Heart left ventricle (tissue), 16 donors: Measurements from ENCODE around the gene IRX2. TPM values are rescaled to one million over a fixed set of nuclear protein-coding genes. Genes with fewer than 3 reads are reported as not detected.

Source experiments
- ATAC-seq, 4 donors: fragments of 200-7000 bp; cut with Tn5 transposase; one replicate each; pipeline ENCODE4 v1.9.1; 2020 to 2022; ENCODE audit warnings: moderate library complexity in 4 of 4, mild to moderate bottlenecking in 3 of 4, moderate number of reproducible peaks in 1 of 4
- DNase-seq, 5 donors: peaks; one replicate each; pipeline ENCODE4 v3.0.0-alpha.2; 2020
- H3K27ac ChIP-seq, 12 donors: fragments of 200-600 bp; sonication (generic) in 4 of 12; one replicate each; pipeline versions ENCODE4 v1.5.0 to v1.8.0; 2016 to 2022; ENCODE audit warnings: mild to moderate bottlenecking in 2 of 12
- H3K27me3 ChIP-seq, 9 donors: fragments of 200-600 bp; sonication (generic) in 2 of 9; one replicate each; pipeline versions ENCODE4 v1.5.1 to v1.8.0; 2016 to 2022; ENCODE audit warnings: mild to moderate bottlenecking in 3 of 9
- H3K36me3 ChIP-seq, 9 donors: fragments of 200-600 bp; sonication (generic) in 2 of 9; one replicate each; pipeline versions ENCODE4 v1.5.0 to v1.8.0; 2018 to 2022; ENCODE audit warnings: mild to moderate bottlenecking in 2 of 9
- H3K4me1 ChIP-seq, 12 donors: fragments of 200-600 bp; sonication (generic) in 4 of 12; one replicate each; pipeline versions ENCODE4 v1.5.0 to v1.8.0; 2016 to 2022; ENCODE audit warnings: mild to moderate bottlenecking in 3 of 12
- H3K4me3 ChIP-seq, 12 donors: fragments of 200-600 bp; sonication (generic) in 4 of 12; one replicate each; pipeline versions ENCODE4 v1.5.0 to v1.8.0; 2017 to 2022; ENCODE audit warnings: mild to moderate bottlenecking in 9 of 12, moderate library complexity in 4 of 12
- H3K9me3 ChIP-seq, 12 donors: fragments of 200-600 bp; sonication (generic) in 4 of 12; one replicate each; pipeline versions ENCODE4 v1.5.0 to v1.8.0; 2016 to 2022; ENCODE audit warnings: mild to moderate bottlenecking in 1 of 12
- POLR2A ChIP-seq, 2 donors: fragments of 450-650 bp; IDR thresholded peaks; one replicate each; pipeline ENCODE4 v1.6.1; 2017; ENCODE audit warnings: antibody characterized with exemption in 2 of 2, mild to moderate bottlenecking in 2 of 2, moderate library complexity in 2 of 2
- WGBS, 4 donors: extraction: QIAGEN DNeasy Blood & Tissue Kit in 2 of 4; methylation state at CpG; one replicate each; pipeline versions ENCODE4 v1.1.5 to v1.1.7; 2013 to 2018; 5-methylcytosine and 5-hydroxymethylcytosine counted together
- intact Hi-C, 10 donors: fragments of 100-400 bp; cut with DNase I; formaldehyde crosslinking; loops; one replicate each; pipeline versions ENCODE4 v1.11.1 to v1.14.2; 2022
- polyA plus RNA-seq, 2 donors: library from polyadenylated mRNA; stranded (reverse); fragments of 200-250 nt; gene quantifications; one replicate each; pipeline ENCODE4 v1.2.3, GENCODE V29; 2013
- total RNA-seq, 9 donors: library from RNA; depleted of rRNA in 2 of 9; stranded (reverse); fragments of >200 nt in 2 of 9; fragmentation: NEBNext Ultra II Directional in 3 of 9; extraction: Animal tissue kit (Norgen Biotek cat#: 25700) in 3 of 9; gene quantifications; one replicate each; pipeline versions ENCODE4 v1.1.0 to v1.2.4, GENCODE V29; 2016 to 2023
- TF ChIP-seq, protein P1 (sequence below), 12 donors: fragments of 200-600 bp; sonication (generic) in 4 of 12; IDR thresholded peaks; one replicate each; pipeline versions ENCODE4 v1.5.0 to v1.8.0; 2018 to 2022; ENCODE audit warnings: antibody characterized with exemption in 12 of 12, mild to moderate bottlenecking in 5 of 12
- donor health status: ischemic (EF 13 %, LVEDD 7.1; RV severe dilation, severe dysfunction).
- donor health status: healthy with polysubstance abuse.
- donor health status: DM: no; HTN: yes; CAD: no.
- donor health status: DM: no; HTN: no; CAD: no.
- donor health status: ischemic (EF 25% LVEDD 6.9; RV normal size, moderate dysfunction).
- donor health status: ischemic (EF 25% LVEDD 5.7; RV mildly dilated, moderate dysfunction).
- donor health status: healthy.
- donor health status: DM: yes; HTN: yes; CAD: no.
- donor health status: ischemic (EF 35%, LVEDD 5.7; RV mildly dilated, moderate dysfunction).
- donor health status: nonischemic (EF 11% LVEDD 7.7; RV severe dilation, severe dysfunction).
- donor health status: DM: yes; HTN: yes; CAD: no.
- donor health status: PGD.
- donor health status: ischemic (EF 29% LVEDD 5.4; RV normal size, mild dysfunction).
- donor health status: nonischemic (EF 23%, LVEDD 6.1; RV moderate dilation, normal function).

IRX2 gene
- total and polyA plus RNA-seq, 11 donors = 0.17 to 3.7 (median 0.86) TPM

DNA sequence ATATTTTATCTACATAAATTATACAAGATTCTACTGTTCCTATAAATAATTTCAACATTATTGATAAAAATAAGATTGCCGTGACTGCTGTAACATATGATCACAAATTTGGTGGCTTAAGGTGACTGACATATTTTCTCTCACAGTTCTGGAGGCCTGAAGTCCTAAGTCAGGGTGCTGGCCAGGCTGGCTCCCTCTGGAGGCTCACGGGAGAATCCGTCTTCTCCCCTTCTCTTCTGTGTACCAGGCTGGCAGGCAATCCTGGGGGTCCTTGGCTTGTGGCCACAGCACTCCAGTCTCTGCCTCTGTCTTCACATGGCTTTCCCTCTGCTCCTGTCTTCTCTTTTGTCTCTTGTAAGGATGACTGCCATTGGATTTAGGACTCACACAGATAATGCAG, 31.7 kb upstream of the IRX2 start:
- Histone ChIP-seq H3K27me3 (peaks cover 0 to 7% (median 0%) of the 10 kb centered on the region in 9 donors), H3K9me3 (peaks cover 0 to 13% (median 2%) of the 10 kb centered on the region in 12 donors), H3K4me1 (no peaks in the 10 kb centered on the region), H3K27ac (no peak overlapping the region), H3K4me3 (no peak overlapping the region), H3K36me3 (no peaks in the 10 kb centered on the region)
- intact Hi-C loops = no loop called here
- TF ChIP-seq POLR2A (IDR thresholded peaks at IDR 0.05) = no peak
- TF ChIP-seq, protein P1, sequence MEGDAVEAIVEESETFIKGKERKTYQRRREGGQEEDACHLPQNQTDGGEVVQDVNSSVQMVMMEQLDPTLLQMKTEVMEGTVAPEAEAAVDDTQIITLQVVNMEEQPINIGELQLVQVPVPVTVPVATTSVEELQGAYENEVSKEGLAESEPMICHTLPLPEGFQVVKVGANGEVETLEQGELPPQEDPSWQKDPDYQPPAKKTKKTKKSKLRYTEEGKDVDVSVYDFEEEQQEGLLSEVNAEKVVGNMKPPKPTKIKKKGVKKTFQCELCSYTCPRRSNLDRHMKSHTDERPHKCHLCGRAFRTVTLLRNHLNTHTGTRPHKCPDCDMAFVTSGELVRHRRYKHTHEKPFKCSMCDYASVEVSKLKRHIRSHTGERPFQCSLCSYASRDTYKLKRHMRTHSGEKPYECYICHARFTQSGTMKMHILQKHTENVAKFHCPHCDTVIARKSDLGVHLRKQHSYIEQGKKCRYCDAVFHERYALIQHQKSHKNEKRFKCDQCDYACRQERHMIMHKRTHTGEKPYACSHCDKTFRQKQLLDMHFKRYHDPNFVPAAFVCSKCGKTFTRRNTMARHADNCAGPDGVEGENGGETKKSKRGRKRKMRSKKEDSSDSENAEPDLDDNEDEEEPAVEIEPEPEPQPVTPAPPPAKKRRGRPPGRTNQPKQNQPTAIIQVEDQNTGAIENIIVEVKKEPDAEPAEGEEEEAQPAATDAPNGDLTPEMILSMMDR (IDR thresholded peaks at IDR 0.05) = no peak
- ATAC-seq (no peak), DNase-seq (no peak)
- 63 to 88% (median 79%) methylated on average over 3 of the region's 3 CpGs for WGBS, 4 donors

DNA sequence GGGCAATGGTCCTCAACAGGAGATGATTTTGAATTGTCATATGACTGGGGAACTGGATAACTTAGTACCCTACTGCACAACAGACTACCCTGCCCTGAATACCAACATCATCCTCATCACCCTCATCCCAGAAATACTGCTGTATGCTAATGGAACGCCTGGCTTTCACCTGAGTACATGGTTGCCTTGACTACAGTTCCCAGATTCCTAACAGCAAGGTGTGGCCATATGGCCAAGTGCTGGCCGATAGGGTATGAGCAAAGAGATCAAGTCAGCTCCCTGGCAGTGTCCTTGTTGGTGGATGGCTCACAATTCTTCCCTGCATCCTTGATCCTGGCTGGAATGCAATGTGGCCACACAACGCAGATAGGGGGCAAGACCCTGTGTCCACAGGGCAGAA, 31.2 kb upstream of the IRX2 start:
- H3K27ac ChIP-seq = no peak overlapping the region
- H3K36me3 ChIP-seq = no peaks in the 10 kb centered on the region
- H3K9me3 ChIP-seq = peaks cover 0 to 13% (median 2%) of the 10 kb centered on the region in 12 donors
- no peak for ATAC-seq
- WGBS, 4 donors = 81 to 87% (median 84%) methylated on average over 3 of the region's 3 CpGs
- intact Hi-C loops = no loop called here
- no peaks in the 10 kb centered on the region for H3K4me1 ChIP-seq
- H3K27me3 ChIP-seq = peaks cover 0 to 7% (median 0%) of the 10 kb centered on the region in 9 donors
- TF ChIP-seq, protein P1 (IDR thresholded peaks at IDR 0.05) = no peak
- no peak for TF ChIP-seq POLR2A (IDR thresholded peaks at IDR 0.05)
- H3K4me3 ChIP-seq = no peak overlapping the region
- DNase-seq = no peak

DNA sequence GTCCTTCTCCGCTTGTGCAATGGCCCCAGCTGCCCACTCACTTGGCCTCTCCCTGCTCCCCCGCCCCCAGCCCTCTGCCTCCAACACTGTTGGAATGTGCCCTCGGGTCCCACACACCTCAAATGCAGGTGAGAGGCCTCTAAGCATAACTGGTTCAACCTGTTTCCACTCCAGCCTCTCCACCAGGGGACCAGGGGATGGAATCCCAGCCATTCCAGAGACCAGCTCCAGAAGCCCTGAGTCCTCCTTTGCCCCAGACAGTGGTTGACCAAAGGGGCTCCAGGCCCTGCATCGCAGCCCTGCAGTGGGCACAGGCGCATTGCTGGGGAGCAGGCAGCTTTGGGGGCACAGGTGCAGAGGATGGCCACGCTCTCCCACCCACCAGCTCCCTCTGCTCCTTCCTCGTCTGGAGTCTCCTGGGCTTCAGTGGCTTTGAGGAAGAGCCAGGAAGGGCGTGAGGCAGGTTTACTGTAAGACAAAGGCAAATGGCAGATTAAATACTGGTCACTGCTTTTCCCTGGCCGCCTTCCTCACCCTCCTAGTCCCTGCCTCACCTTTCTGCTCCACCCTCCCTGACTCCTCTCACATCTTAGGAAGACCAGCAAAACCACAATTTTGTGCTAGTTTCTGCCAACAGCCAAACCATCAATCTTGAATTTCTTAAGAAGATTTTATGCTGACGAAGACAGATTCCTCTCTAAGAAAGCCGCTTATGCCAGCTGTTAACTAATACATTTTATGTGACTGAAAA, 29.1 kb upstream of the IRX2 start:
- peaks cover 0 to 8% (median under 1%) of the 10 kb centered on the region in 12 donors for H3K9me3 ChIP-seq
- no peaks in the 10 kb centered on the region for H3K36me3 ChIP-seq
- peak in 1 of 4 donors; percentile 13 for ATAC-seq
- H3K27ac ChIP-seq = no peak overlapping the region
- DNase-seq = no peak
- intact Hi-C loops = no loop called here
- WGBS, 4 donors = 62 to 70% (median 67%) methylated on average over 10 to 11 of the region's 11 CpGs
- H3K4me1 ChIP-seq = no peaks in the 10 kb centered on the region
- TF ChIP-seq, protein P1 (IDR thresholded peaks at IDR 0.05) = no peak
- no peak for TF ChIP-seq POLR2A (IDR thresholded peaks at IDR 0.05)
- no peak overlapping the region for H3K4me3 ChIP-seq
- peaks cover 0 to 10% (median 0%) of the 10 kb centered on the region in 9 donors for H3K27me3 ChIP-seq

DNA sequence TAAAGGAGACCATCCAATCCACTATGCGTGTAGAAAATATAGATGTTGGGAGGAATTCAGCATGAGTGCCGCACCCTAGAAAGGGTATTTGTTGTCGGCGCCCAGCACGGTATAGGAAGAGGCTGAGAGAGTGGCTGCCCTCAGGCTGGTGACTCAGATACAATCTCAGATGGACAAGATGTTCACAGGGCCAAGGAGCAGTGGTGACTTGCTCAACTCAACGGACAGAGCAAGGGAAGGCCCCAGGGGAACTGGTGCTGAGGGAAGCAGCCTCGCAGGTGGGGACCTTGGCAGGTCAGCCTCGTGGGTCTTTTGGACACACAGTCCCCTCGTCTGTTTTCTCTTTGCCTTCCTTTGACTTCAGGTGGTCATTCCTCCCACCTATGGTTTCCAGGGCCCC, 28.0 kb upstream of the IRX2 start:
- no peaks in the 10 kb centered on the region for H3K9me3 ChIP-seq
- TF ChIP-seq, protein P1 (IDR thresholded peaks at IDR 0.05) = no peak
- TF ChIP-seq POLR2A (IDR thresholded peaks at IDR 0.05) = no peak
- peaks cover 0 to 10% (median 0%) of the 10 kb centered on the region in 9 donors for H3K27me3 ChIP-seq
- H3K27ac ChIP-seq = no peak overlapping the region
- 66 to 84% (median 75%) methylated on average over 8 to 9 of the region's 9 CpGs for WGBS, 4 donors
- H3K36me3 ChIP-seq = no peaks in the 10 kb centered on the region
- no peaks in the 10 kb centered on the region for H3K4me1 ChIP-seq
- intact Hi-C loops = no loop called here
- DNase-seq (no peak), ATAC-seq (no peak)
- H3K4me3 ChIP-seq = no peak overlapping the region
